NT2/D1 (cell line): ENCODE results near the gene FKBP9.

Source experiments
- YY1 ChIP-seq: IDR thresholded peaks from 2 replicates; pipeline ENCODE4 v1.6.1; 2011; ENCODE audit not compliant: insufficient read length, insufficient read depth
- ZNF274 ChIP-seq: IDR thresholded peaks from 2 replicates; pipeline ENCODE4 v1.6.1; 2011; ENCODE audit warnings: mild to moderate bottlenecking, low read depth, low read length

GRCh38 chr7:32947420-32947983, 9.7 kb upstream of the FKBP9 start:
- TF ChIP-seq YY1, result no peak
- no peak for TF ChIP-seq ZNF274
